Thyroid gland (tissue), 4 donors: ENCODE results near the gene RPUSD1.

ENCODE experiments used
- CTCF ChIP-seq, 6 experiments: fragments of 200-600 bp in 3 of 6; fragments of 450-650 bp in 3 of 6; sonication (generic) in 3 of 6; IDR thresholded peaks; one replicate each; pipeline ENCODE4 v1.5.1; 2016 to 2019; ENCODE audit warnings: antibody characterized with exemption in 6 of 6, mild to moderate bottlenecking in 2 of 6, inconsistent platforms in 1 of 6, moderate library complexity in 1 of 6
- POLR2A ChIP-seq, 2 donors: fragments of 450-650 bp; IDR thresholded peaks; one replicate each; pipeline ENCODE4 v1.6.1; 2017; ENCODE audit warnings: antibody characterized with exemption in 2 of 2, mild to moderate bottlenecking in 2 of 2, moderate library complexity in 1 of 2

- no peak for TF ChIP-seq CTCF (IDR thresholded peaks at IDR 0.05)
- no peak for TF ChIP-seq POLR2A (IDR thresholded peaks at IDR 0.05)
Observed at GRCh38 chr16:832652-833336, 44.6 kb upstream of the RPUSD1 start.
